Heart left ventricle (tissue), 13 donors: ENCODE measurements around the gene CARD14.

Experiments
- POLR2A ChIP-seq, 2 donors: fragments of 450-650 bp; IDR thresholded peaks; one replicate each; pipeline ENCODE4 v1.6.1; 2017; ENCODE audit warnings: antibody characterized with exemption in 2 of 2, mild to moderate bottlenecking in 2 of 2, moderate library complexity in 2 of 2
- TF ChIP-seq, protein P1 (sequence below), 12 donors: fragments of 200-600 bp; sonication (generic) in 4 of 12; IDR thresholded peaks; one replicate each; pipeline versions ENCODE4 v1.5.0 to v1.8.0; 2018 to 2022; ENCODE audit warnings: antibody characterized with exemption in 12 of 12, mild to moderate bottlenecking in 5 of 12
- donor health status: ischemic (EF 13 %, LVEDD 7.1; RV severe dilation, severe dysfunction).
- donor health status: DM: no; HTN: yes; CAD: no.
- donor health status: DM: no; HTN: no; CAD: no.
- donor health status: ischemic (EF 25% LVEDD 6.9; RV normal size, moderate dysfunction).
- donor health status: ischemic (EF 25% LVEDD 5.7; RV mildly dilated, moderate dysfunction).
- donor health status: ischemic (EF 35%, LVEDD 5.7; RV mildly dilated, moderate dysfunction).
- donor health status: nonischemic (EF 11% LVEDD 7.7; RV severe dilation, severe dysfunction).
- donor health status: DM: yes; HTN: yes; CAD: no.
- donor health status: PGD.
- donor health status: ischemic (EF 29% LVEDD 5.4; RV normal size, mild dysfunction).
- donor health status: nonischemic (EF 23%, LVEDD 6.1; RV moderate dilation, normal function).

GRCh38 chr17:80227156-80227555 lies 57.3 kb downstream of the CARD14 start:
- no peak for TF ChIP-seq POLR2A (IDR thresholded peaks at IDR 0.05)
- TF ChIP-seq, protein P1, sequence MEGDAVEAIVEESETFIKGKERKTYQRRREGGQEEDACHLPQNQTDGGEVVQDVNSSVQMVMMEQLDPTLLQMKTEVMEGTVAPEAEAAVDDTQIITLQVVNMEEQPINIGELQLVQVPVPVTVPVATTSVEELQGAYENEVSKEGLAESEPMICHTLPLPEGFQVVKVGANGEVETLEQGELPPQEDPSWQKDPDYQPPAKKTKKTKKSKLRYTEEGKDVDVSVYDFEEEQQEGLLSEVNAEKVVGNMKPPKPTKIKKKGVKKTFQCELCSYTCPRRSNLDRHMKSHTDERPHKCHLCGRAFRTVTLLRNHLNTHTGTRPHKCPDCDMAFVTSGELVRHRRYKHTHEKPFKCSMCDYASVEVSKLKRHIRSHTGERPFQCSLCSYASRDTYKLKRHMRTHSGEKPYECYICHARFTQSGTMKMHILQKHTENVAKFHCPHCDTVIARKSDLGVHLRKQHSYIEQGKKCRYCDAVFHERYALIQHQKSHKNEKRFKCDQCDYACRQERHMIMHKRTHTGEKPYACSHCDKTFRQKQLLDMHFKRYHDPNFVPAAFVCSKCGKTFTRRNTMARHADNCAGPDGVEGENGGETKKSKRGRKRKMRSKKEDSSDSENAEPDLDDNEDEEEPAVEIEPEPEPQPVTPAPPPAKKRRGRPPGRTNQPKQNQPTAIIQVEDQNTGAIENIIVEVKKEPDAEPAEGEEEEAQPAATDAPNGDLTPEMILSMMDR (IDR thresholded peaks at IDR 0.05), result no peak
